Measurements from ENCODE around the gene SLC43A3. TPM values are rescaled to one million over a fixed set of nuclear protein-coding genes. Genes with fewer than 3 reads are reported as not detected.

SLC43A3 gene
- total RNA-seq: 10 to 100 TPM; 67.4 to 67.8 TPM

DNA sequence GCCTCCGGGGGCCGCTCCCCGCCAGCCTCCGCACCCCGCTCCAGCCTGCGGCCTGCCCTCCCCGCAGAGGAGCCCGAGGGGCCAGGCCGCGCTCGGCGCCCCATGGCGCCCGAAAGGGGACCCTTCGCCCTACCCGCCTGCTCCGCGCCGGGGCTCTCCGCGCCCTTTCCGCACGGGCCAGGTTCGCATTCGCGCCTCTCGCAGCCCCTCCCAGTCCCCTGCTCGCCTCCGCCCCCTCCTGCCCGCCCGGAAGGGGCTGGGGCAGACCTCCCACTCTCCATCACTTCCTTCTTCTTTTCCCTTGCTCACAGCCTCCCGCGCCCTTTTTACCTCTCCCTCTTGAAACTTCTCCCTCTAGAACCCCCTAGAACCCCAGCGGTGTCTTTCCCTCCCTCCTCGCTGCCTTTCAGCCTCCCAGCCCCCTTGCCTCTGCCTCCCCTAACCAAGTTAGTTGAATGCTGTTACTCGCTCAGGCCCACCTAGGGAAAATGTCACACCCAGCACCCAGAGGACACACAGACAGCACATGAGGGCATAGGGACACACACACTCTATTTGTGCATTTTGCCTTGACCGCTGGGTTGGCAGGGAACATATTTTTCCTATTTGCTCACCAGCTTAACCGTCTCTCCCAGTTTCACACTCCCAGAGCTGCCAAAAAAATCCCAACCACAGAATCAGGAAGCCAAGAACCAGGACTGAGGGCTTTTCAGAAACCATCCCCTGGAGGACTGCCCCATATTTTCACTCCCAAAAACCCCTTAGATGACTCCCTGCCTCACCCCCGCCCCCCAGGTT is at the start of gene SLC43A3:
SLC43A3 (minus strand) TSS at position 193 of the 798 bp plus-strand sequence. CDS start 949 bp downstream, outside the sequence.
- peaks cover 43% of the 10 kb centered on the region for H3K4me1 Mint-ChIP-seq
- peaks cover 10% of the 10 kb centered on the region for H3K27me3 Mint-ChIP-seq
- DNase-seq: peak; percentile 78
- peak within 1 kb of the TSS; percentile 91 for H3K27ac Mint-ChIP-seq
- ATAC-seq (ENCODE audit: low read depth): peak; percentile 55
- POLR2A ChIA-PET: interaction anchor here (1.0 kb wide), 1 partner anchor 31 kb away, joined by 4 read pairs; no protein-coding TSS in a partner anchor
- peaks cover 22% of the 10 kb centered on the region for H3K36me3 Mint-ChIP-seq
- H3K4me3 Mint-ChIP-seq: peak within 1 kb of the TSS; percentile 88
- no peaks in the 10 kb centered on the region for H3K9me3 Mint-ChIP-seq

DNA sequence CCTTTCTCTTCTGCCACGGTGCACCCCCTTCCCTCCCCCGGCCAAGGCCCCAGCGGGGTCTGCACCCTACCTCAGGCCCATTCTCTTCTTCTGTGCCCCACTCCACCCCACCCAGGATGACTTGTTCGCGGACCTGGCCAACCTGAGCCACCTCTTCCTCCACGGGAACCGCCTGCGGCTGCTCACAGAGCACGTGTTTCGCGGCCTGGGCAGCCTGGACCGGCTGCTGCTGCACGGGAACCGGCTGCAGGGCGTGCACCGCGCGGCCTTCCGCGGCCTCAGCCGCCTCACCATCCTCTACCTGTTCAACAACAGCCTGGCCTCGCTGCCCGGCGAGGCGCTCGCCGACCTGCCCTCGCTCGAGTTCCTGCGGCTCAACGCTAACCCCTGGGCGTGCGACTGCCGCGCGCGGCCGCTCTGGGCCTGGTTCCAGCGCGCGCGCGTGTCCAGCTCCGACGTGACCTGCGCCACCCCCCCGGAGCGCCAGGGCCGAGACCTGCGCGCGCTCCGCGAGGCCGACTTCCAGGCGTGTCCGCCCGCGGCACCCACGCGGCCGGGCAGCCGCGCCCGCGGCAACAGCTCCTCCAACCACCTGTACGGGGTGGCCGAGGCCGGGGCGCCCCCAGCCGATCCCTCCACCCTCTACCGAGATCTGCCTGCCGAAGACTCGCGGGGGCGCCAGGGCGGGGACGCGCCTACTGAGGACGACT is 49.3 kb upstream of the SLC43A3 start:
- Mint-ChIP-seq H3K9me3 (no peaks in the 10 kb centered on the region), H3K27me3 (peaks cover 25% of the 10 kb centered on the region), H3K4me3 (peak overlapping the region; percentile 72), H3K36me3 (no peaks in the 10 kb centered on the region), H3K27ac (peak overlapping the region; percentile 76), H3K4me1 (peaks cover 32% of the 10 kb centered on the region)
- POLR2A ChIA-PET: interaction anchor here (0.6 kb wide), 1 partner anchor 38 kb away, joined by 3 read pairs; no protein-coding TSS in a partner anchor
- peak; percentile 66 for DNase-seq
- ATAC-seq (ENCODE audit: low read depth): peak; percentile 6

DNA sequence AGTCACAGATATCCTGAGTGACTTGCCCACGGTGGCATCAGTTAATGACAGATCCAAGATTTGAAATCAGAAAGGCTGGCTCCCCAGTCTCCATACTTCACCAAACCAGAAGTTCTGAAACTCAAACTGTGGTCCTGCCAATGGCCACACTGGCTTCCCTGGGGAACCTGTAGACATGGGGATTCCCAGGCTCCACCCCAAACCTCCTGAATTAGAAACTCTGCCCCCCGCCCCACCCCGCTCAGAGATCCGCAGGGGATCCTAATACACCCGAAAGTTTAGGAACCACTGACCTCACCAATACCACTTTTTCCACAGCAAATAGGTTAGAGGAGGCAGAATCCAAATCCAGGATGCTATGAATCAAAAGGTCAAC is 48.7 kb upstream of the SLC43A3 start:
- peaks cover 20% of the 10 kb centered on the region for H3K27me3 Mint-ChIP-seq
- no peaks in the 10 kb centered on the region for H3K36me3 Mint-ChIP-seq
- POLR2A ChIA-PET: interaction anchor here (1.6 kb wide), 1 partner anchor 39 kb away, joined by 4 read pairs; the partner anchor contains the start of gene SLC43A1

DNA sequence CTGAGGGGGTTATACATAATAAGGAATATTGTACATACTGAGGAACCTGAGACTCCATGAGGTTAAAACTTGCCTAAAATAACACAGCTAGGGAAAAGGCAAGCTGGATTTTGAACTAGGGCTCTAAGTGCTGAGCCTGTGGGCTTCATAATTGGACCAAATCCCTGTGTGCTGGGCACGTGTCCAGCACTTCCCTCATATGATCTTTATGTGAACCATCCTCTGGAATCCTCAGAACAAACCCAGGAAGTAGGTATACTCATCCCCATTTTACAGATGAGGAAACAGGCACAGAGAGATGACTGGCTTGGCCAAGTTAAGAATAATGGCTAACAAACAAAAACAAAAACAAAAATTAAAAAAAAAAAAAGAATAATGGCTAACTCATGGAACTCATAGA is 48.3 kb upstream of the SLC43A3 start:
- peaks cover 32% of the 10 kb centered on the region for H3K4me1 Mint-ChIP-seq
- ATAC-seq (ENCODE audit: low read depth): no peak
- peaks cover 20% of the 10 kb centered on the region for H3K27me3 Mint-ChIP-seq
- no peak for DNase-seq
- H3K9me3 Mint-ChIP-seq: no peaks in the 10 kb centered on the region
- H3K36me3 Mint-ChIP-seq: no peaks in the 10 kb centered on the region
- H3K4me3 Mint-ChIP-seq: peak overlapping the region; percentile 44
- no peak overlapping the region for H3K27ac Mint-ChIP-seq
- POLR2A ChIA-PET: interaction anchor here (0.7 to 1.6 kb wide), 7 partner anchors 40 to 149 kb away, joined by 3 to 8 read pairs (median 4); partner anchors contain the start of genes SLC43A1 and TIMM10

More for the DNA sequence above, 48.7 kb upstream of the SLC43A3 start:
- Mint-ChIP-seq H3K4me3 (peak overlapping the region; percentile 72), H3K27ac (peak overlapping the region; percentile 76), H3K4me1 (peaks cover 32% of the 10 kb centered on the region), H3K9me3 (no peaks in the 10 kb centered on the region)
- DNase-seq (no peak), ATAC-seq (ENCODE audit: low read depth) (no peak)

DNA sequence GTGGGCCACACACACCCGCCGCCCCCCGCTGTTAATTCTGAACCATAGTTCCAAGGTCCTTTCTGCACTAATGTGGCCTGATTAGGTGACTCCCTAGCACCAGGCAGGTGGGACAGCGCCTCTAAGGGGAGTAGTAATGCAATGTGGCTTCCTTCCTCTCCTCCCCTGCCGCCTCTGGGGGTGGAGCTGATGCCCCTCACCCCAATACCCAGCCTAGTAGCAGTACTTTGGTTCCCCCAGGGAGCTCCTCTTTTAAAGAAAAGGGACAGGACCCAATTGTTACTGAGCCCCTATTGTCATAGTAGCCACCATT is 47.8 kb upstream of the SLC43A3 start:
- H3K27me3 Mint-ChIP-seq: peaks cover 20% of the 10 kb centered on the region
- H3K4me3 Mint-ChIP-seq: peak overlapping the region; percentile 44
- peak overlapping the region; percentile 72 for H3K27ac Mint-ChIP-seq
- no peaks in the 10 kb centered on the region for H3K9me3 Mint-ChIP-seq
- ATAC-seq (ENCODE audit: low read depth): no peak
- no peak for DNase-seq
- peaks cover 30% of the 10 kb centered on the region for H3K4me1 Mint-ChIP-seq
- POLR2A ChIA-PET: interaction anchor here (0.7 to 1.6 kb wide), 7 partner anchors 40 to 149 kb away, joined by 3 to 8 read pairs (median 4); partner anchors contain the start of genes SLC43A1 and TIMM10
- no peaks in the 10 kb centered on the region for H3K36me3 Mint-ChIP-seq

DNA sequence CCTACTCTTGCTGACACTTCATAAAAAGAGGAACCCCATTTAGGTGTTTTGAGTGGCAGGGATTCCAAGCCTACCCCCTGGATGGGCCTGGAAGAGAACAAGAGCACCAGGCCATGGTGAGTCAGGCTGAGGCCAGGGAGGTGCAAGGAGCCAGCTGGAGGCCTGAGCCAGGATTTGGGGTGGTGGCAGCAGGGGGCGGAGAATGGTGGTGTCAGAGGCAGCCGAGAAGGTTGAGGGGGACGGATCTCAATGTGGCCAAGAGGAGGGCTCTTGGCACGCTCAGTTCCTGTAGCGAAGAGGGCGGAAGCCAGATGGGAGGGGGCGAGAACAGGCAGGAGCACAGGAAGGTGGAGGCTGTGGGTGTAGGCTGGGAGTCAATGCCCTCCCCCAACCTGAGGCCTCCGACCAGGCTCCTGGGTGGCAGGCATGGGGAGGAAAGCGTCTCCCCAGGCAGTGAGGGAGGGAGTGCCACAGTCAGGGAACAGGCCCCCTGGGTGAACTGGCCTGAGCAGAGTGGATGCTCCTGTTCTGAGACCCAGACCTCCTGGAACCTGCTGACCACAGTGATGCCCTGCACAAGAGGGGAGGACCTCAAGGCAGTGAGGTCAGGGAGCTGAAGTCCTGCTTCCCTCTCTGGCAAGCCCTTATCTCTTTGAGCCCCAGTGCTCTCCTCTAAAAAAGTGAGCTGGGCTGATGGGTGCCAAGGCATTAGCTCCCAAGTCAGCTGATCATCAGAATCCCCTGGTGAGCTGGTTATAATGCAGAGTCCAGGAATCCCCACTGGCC is 47.3 kb upstream of the SLC43A3 start:
- peak overlapping the region; percentile 72 for H3K27ac Mint-ChIP-seq
- POLR2A ChIA-PET: interaction anchor here (0.7 to 1.6 kb wide), 8 partner anchors 11 to 148 kb away, joined by 3 to 8 read pairs (median 4); partner anchors contain the start of genes SLC43A1 and TIMM10
- H3K4me1 Mint-ChIP-seq: peaks cover 30% of the 10 kb centered on the region
- peaks cover 15% of the 10 kb centered on the region for H3K27me3 Mint-ChIP-seq
- DNase-seq (peak; percentile 69), ATAC-seq (ENCODE audit: low read depth) (peak; percentile 92)
- peak overlapping the region; percentile 65 for H3K4me3 Mint-ChIP-seq
- H3K9me3 Mint-ChIP-seq: no peaks in the 10 kb centered on the region
- no peaks in the 10 kb centered on the region for H3K36me3 Mint-ChIP-seq

DNA sequence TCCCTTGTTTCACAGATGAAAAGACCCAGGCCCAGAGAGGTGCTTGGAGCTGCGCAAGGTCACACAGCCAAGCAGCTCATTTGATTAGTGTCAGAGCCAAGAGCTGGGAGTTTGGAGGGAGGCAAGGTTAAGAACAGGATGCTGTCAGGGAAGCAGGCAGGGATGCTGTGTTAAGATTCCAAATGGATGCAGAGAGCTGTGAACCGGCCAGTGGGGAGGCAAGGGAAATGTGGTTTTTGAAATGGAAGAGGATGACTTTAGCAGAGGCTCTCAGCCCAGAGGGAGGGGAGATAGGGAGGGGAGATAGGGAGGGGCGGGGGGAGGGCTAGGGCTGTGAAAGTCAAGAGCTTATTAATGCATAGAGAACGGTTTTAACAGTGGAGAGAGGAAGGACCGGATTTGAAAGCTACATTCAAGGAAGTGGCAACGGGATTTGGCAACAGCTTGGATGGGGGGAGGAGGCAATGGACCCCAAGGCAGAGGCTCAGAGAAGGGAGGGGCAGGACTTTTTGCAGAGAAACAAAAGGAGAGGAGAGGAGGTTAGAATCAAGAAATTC is 46.4 kb upstream of the SLC43A3 start:
- DNase-seq: no peak
- Mint-ChIP-seq H3K4me3 (peak overlapping the region; percentile 18), H3K4me1 (peaks cover 30% of the 10 kb centered on the region), H3K9me3 (no peaks in the 10 kb centered on the region), H3K27me3 (peaks cover 16% of the 10 kb centered on the region), H3K36me3 (no peaks in the 10 kb centered on the region), H3K27ac (peak overlapping the region; percentile 72)
- POLR2A ChIA-PET: interaction anchor here (1.5 kb wide), 1 partner anchor 10 kb away, joined by 6 read pairs; no protein-coding TSS in a partner anchor
- ATAC-seq (ENCODE audit: low read depth): no peak

DNA sequence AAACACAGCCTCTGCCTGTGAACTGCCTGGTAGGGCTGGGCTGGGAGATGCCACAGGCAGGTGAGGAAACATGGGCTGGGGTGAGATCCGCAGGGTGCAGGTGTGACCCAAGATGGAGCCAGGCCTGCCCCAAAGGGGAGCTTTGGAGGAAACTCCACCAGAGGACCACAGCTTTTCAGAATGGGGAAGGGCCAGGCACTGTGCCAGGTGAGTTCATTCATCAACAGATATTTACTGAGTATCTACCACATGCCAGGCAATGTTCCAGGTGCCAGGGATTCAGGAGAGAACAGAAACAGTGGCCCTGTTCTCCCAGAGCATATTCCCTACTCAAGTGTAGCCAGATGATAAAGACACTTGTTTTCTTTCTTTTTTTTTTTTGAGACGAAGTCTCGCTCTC is 44.6 kb upstream of the SLC43A3 start:
- DNase-seq: no peak
- no peak for ATAC-seq (ENCODE audit: low read depth)
- H3K4me3 Mint-ChIP-seq: no peak overlapping the region
- H3K4me1 Mint-ChIP-seq: peaks cover 26% of the 10 kb centered on the region
- no peak overlapping the region for H3K27ac Mint-ChIP-seq
- H3K36me3 Mint-ChIP-seq: no peaks in the 10 kb centered on the region
- H3K27me3 Mint-ChIP-seq: peaks cover 3% of the 10 kb centered on the region
- POLR2A ChIA-PET: no interaction called here
- no peaks in the 10 kb centered on the region for H3K9me3 Mint-ChIP-seq

DNA sequence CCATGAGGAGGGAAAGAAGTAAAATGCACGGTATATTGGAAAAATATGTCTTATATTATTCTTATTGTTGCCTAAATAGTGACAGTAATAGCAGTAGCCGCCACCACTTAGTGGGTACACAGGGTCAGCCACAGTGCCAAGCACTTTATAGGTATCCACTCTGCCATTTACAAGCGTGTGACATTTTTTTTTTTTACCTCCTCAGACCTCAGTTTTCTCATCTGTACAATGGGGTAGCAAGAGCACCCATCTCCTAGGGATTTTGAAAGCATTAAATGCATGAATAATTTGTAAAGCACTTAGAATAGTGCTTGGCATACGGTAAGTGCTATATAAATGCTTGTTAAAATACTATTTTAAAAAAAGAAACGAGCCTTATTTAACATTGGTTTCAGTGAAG is 42.3 kb upstream of the SLC43A3 start:
- no peak for DNase-seq
- Mint-ChIP-seq H3K36me3 (no peaks in the 10 kb centered on the region), H3K4me1 (peaks cover 11% of the 10 kb centered on the region), H3K27me3 (peaks cover 3% of the 10 kb centered on the region), H3K9me3 (no peaks in the 10 kb centered on the region), H3K4me3 (no peak overlapping the region), H3K27ac (no peak overlapping the region)
- no peak for ATAC-seq (ENCODE audit: low read depth)
- POLR2A ChIA-PET: no interaction called here

DNA sequence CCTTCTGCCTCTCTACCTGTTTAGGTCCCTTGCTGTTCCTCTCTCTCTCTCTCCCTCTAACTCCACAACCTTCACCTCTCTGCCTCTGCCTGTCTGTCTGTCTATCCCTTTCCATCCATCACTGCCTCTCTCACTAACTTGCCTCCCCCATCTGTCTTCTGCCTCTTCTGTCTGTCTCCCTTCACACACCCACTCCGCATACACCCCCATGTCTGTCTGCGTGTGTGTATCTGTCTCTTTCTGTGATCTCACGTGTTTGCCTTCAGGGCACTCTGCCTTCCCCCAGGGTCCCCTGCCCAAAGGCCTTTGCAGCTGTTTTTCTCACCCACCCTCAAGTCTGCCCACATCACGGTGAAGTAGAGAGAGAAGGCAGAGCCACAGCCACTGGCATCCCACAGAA is 41.4 kb upstream of the SLC43A3 start:
- DNase-seq (no peak), ATAC-seq (ENCODE audit: low read depth) (no peak)
- no peaks in the 10 kb centered on the region for H3K9me3 Mint-ChIP-seq
- peak overlapping the region; percentile 18 for H3K27ac Mint-ChIP-seq
- POLR2A ChIA-PET: no interaction called here
- peaks cover 3% of the 10 kb centered on the region for H3K27me3 Mint-ChIP-seq
- peaks cover 3% of the 10 kb centered on the region for H3K4me1 Mint-ChIP-seq
- H3K4me3 Mint-ChIP-seq: no peak overlapping the region
- H3K36me3 Mint-ChIP-seq: no peaks in the 10 kb centered on the region

DNA sequence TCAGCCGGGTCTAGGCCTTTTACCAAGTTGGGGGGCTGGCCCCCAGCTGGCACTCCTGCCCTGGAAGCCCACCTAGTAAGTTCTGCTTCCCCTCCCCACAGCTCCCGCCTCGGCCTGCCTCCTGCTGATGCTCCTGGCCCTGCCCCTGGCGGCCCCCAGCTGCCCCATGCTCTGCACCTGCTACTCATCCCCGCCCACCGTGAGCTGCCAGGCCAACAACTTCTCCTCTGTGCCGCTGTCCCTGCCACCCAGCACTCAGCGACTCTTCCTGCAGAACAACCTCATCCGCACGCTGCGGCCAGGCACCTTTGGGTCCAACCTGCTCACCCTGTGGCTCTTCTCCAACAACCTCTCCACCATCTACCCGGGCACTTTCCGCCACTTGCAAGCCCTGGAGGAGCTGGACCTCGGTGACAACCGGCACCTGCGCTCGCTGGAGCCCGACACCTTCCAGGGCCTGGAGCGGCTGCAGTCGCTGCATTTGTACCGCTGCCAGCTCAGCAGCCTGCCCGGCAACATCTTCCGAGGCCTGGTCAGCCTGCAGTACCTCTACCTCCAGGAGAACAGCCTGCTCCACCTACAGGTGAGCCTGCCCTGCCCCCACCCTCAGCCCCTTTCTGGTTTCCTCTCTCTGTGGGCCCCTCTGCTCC is 40.7 kb upstream of the SLC43A3 start:
- Mint-ChIP-seq H3K4me1 (peaks cover 6% of the 10 kb centered on the region), H3K9me3 (no peaks in the 10 kb centered on the region), H3K4me3 (no peak overlapping the region), H3K27me3 (peaks cover 4% of the 10 kb centered on the region), H3K27ac (peak overlapping the region; percentile 18), H3K36me3 (no peaks in the 10 kb centered on the region)
- DNase-seq (no peak), ATAC-seq (ENCODE audit: low read depth) (no peak)
- POLR2A ChIA-PET: no interaction called here

DNA sequence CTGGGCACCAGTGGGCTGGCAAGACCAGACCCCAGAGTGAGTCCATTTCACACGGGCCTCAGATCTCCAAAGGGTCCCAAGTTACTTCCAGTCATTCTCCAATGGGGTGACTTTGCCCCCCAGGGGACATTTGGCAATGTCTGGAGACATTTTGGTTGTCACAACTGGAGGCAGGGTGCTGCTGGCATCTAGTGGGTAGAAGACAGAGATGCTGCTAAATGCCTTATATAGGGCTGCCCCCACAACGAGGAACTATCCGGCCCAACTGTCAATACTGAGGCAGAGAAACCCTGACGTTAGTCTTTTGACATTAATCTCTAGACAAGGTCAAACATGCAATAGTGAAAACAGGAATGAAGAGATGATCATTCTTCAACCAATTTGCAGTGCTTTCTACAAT is 39.8 kb upstream of the SLC43A3 start:
- H3K27ac Mint-ChIP-seq: no peak overlapping the region
- POLR2A ChIA-PET: no interaction called here
- H3K27me3 Mint-ChIP-seq: peaks cover 14% of the 10 kb centered on the region
- DNase-seq (no peak), ATAC-seq (ENCODE audit: low read depth) (no peak)
- H3K4me1 Mint-ChIP-seq: peaks cover 7% of the 10 kb centered on the region
- H3K4me3 Mint-ChIP-seq: no peak overlapping the region
- no peaks in the 10 kb centered on the region for H3K36me3 Mint-ChIP-seq
- no peaks in the 10 kb centered on the region for H3K9me3 Mint-ChIP-seq

All from activated naive CD8-positive, alpha-beta T cell treated with anti-CD3 and anti-CD28 coated beads, Interleukin-2, amount 10 ng/mL, durations not matched to agents 7 days and 5 days (primary cell).